ENCODE results near the gene ITGAD.
A peak's percentile ranks its signal among the peaks of the same experiment; 100 is the strongest.

ITGAD gene

GRCh38 chr16:31365131-31365865 is 27.8 kb upstream of the ITGAD start:
- no peak for DNase-seq (ENCODE audit: low read depth)

GRCh38 chr16:31367853-31368252 is 25.3 kb upstream of the ITGAD start:
- no peak for DNase-seq (ENCODE audit: low read depth)

DNA sequence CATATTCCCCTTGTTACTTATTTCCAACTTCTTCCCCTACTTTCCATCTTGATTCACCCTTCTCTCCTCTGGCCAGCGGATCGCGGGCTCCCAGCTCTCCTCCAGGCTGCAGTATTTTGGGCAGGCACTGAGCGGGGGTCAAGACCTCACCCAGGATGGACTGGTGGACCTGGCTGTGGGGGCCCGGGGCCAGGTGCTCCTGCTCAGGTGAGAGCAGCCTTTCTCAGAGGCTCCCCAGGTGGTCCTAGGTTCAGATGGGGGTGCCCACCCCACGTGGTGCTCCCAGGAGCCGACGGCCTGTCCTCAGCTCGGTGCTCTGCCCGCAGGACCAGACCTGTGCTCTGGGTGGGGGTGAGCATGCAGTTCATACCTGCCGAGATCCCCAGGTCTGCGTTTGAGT is 22.1 kb upstream of the ITGAD start:
- DNase-seq (ENCODE audit: low read depth): no peak

GRCh38 chr16:31371619-31372484 is 21.3 kb upstream of the ITGAD start:
- no peak for DNase-seq (ENCODE audit: low read depth)

DNA sequence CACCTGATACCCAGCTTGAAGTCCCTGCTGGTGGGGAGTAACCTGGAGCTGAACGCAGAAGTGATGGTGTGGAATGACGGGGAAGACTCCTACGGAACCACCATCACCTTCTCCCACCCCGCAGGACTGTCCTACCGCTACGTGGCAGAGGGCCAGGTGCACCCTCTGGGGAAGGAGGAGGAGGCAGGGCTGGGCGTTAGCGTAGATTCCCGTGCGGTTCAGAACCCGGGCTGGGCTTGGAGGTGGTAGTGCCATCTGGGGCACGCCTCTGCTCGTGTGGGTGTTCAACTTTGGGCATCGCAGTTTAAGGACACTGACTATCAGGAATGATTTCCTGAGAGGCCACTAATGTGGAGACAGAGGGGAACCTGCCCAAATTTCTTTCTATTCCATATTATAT is 19.9 kb upstream of the ITGAD start:
- DNase-seq (ENCODE audit: low read depth): no peak

DNA sequence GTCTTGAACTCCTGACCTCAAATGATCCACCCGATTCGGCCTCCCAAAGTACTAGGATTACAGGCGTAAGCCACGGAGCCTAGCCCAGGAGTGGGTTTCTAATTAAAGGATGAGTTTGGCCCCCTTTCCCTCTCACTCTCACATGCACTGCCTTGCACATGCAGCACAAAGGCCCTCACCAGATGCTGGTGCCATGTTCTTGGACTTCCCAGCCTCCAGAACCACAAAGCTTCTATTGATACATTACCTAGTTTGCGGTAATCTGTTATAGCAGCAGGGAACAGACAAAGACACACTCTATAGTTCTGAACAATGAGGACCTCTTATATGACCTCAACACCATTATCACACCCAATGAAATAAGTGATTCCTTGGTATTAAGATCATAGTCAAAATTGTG is 17.9 kb upstream of the ITGAD start:
- DNase-seq (ENCODE audit: low read depth): no peak

- no peak for DNase-seq (ENCODE audit: low read depth)
Observed at GRCh38 chr16:31376705-31377104, 16.4 kb upstream of the ITGAD start.

- DNase-seq (ENCODE audit: low read depth): no peak
Observed at GRCh38 chr16:31377210-31377903, 15.8 kb upstream of the ITGAD start.

DNA sequence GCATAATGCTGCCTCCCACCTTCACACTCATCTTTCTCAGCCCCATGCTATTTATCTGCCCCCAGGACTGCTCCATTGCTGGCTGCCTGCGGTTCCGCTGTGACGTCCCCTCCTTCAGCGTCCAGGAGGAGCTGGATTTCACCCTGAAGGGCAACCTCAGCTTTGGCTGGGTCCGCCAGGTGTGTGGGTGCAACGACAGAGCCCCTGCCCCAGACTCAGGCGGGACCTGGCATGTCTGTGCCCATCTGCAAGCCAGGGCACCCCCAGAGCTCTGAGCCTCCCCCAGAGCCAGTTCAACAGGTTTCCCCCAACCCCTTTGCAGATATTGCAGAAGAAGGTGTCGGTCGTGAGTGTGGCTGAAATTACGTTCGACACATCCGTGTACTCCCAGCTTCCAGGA is 12.9 kb upstream of the ITGAD start:
- DNase-seq (ENCODE audit: low read depth): no peak

- peak; percentile 63 for DNase-seq (ENCODE audit: low read depth)
Observed at GRCh38 chr16:31382485-31383161, 10.5 kb upstream of the ITGAD start.

DNA sequence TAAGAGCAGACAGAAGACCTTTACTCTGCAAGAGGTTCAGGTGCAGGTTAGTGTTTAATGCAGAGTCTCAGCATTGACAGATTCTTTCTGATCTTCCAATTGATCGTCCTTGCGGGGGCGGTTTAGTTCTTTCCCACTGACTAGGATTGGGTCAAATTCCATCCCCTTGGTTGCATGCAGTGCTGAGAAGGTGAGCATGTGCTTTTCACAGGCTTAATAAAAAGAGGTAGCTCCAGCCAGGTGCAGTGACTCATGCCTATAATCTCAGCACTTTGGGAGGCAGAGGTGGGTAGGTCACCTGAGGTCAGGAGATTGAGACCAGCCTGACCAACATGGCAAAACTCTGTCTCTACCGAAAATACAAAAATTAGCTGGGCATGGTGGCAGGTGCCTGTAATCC is 7.5 kb upstream of the ITGAD start:
- no peak for DNase-seq (ENCODE audit: low read depth)

DNA sequence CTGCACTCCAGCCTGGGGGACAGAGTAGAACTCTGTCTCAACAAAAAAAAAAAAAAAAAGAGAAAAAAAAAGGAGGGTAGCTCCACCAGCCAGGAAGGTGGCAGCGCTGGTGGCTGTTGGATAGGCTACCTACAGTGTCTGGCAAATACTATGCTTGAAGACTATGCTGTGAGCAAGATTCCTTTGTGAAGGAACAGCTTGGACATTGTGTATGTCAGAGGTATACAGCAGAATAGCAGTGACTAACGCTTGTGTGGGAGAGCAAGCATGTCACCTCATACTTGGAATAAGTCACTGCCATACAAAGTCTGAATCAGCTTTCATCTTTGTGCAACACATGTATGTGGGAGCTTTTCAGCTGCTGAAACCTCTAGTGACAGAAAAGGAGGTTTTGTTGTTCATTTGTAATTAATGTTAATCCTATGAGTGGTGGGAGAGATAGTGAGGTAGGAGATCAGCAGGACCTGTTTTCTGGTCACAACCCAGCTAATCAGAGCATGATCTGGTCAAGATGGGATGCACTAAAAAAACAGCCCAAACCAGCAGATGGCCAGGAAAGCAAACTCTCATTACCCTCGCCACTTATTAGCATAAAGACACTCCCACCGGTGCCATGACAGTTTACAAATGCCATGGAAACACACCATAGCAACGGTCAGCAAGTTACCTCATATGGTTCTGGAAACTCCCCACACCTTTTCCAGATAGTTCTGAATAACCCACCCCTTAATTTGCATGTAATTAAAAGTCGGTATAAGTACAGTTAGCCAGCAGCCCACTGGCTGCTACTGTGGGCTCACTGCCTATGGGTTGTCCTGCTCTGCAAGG is 6.8 kb upstream of the ITGAD start:
- DNase-seq (ENCODE audit: low read depth): peak; percentile 32

DNA sequence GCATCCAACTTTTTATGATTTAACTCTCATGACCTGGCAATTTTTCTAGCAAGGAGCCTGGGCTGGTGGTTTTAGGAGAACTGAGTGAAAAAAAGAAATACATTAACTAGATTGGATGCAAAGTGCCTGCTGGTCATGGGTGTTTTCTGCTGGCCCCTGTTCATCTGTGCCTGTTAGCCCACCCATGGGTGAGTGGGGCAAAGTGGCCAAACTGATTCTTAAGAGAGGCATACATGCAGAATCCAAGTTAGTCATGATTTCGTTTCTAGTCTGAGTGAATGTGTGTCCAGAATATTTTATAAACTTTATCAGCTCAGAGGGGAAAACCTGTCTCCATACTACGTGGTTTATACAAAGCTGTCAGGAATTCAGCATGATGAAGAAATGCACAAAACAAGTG is 4.6 kb upstream of the ITGAD start:
- no peak for DNase-seq (ENCODE audit: low read depth)

GRCh38 chr16:31390504-31391041 is 2.6 kb upstream of the ITGAD start:
- no peak for DNase-seq (ENCODE audit: low read depth)

- DNase-seq (ENCODE audit: low read depth): no peak
Observed at GRCh38 chr16:31395647-31396046, 2.5 kb downstream of the ITGAD start.

DNA sequence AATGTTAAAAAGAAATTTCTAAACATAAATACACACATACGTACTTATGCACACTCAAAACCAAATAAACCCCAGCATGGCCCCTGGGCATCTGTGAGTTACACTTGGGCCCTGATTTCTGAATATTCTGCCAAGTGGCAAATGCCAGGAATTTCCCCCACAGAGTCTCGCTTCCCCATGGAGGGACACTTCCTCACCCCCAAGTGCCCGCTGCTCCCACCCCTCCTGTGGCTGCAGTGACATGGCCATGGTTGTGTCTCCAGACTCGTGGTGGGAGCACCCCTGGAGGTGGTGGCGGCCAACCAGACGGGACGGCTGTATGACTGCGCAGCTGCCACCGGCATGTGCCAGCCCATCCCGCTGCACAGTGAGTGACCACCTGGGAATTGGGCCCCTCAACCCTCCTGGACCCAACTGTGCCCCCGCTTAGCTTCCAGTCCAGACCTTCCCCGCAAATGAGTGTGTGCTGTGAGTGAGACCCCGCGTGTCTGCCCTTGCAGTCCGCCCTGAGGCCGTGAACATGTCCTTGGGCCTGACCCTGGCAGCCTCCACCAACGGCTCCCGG is 4.0 kb downstream of the ITGAD start:
- DNase-seq (ENCODE audit: low read depth): no peak

DNA sequence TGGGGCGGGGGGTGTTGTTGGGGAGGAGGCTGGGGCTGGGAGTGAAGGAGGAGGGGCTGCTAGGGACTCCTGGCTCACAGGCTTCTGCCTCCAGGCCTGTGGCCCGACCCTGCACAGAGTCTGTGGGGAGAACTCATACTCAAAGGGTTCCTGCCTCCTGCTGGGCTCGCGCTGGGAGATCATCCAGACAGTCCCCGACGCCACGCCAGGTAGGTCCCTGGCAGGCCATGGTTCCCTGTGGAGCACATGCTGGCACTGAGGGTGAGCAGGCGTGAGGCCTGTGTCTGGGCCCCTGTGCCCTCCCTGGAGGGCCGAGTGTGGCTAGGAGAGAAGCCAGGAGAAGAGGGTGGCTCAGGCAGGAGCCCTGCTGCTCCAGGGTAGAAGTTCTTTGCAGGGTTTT is 4.6 kb downstream of the ITGAD start:
- DNase-seq (ENCODE audit: low read depth): no peak

- DNase-seq (ENCODE audit: low read depth): no peak
Observed at GRCh38 chr16:31400191-31400590, 7.1 kb downstream of the ITGAD start.

DNA sequence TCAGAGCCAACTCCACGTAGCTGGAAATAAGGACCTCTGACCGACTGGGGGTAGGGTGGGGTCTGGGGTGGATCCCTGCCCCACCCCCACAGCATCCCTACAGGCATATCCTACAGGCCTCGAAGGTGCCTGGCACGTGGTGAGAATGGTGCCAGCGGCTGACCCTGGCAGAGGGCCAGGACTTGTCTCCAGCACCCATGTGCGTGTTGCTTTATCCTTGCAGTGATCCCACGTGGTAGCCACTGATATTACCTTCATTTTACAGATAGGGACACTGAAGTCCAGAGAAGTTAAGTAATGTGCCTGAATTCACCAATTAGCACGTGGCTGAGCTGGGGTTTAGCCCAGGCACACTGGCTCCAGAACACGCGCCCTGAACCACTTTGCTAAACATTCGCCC is 8.3 kb downstream of the ITGAD start:
- DNase-seq (ENCODE audit: low read depth): no peak

DNA sequence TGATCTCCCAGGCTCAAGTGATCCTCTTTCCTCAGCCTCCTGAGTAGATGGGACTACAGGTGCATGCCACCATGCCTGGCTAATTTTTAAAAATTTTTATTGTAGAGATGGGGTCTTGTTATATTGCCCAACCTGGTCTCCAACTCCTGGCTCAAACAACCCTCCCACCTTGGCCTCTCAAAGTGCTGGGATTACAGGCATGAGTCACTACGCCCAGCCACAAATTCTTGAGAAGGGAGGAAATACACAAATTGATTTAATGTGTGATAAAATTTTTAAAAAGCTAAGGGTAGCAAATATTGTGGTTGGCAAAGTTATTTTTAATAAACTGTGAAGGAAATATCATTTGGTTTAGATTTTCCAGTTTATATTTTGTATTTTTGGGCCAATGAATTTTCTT is 9.6 kb downstream of the ITGAD start:
- no peak for DNase-seq (ENCODE audit: low read depth)
